ENCODE data around the gene L1TD1. TPM values are rescaled to one million over a fixed set of nuclear protein-coding genes. Genes with fewer than 3 reads are reported as not detected.
"Not testable (repeated sequence)": the region's sequence is repeated elsewhere in the genome, so short reads cannot be mapped to it uniquely, and the experiment has no call there.

The L1TD1 gene, protein sequence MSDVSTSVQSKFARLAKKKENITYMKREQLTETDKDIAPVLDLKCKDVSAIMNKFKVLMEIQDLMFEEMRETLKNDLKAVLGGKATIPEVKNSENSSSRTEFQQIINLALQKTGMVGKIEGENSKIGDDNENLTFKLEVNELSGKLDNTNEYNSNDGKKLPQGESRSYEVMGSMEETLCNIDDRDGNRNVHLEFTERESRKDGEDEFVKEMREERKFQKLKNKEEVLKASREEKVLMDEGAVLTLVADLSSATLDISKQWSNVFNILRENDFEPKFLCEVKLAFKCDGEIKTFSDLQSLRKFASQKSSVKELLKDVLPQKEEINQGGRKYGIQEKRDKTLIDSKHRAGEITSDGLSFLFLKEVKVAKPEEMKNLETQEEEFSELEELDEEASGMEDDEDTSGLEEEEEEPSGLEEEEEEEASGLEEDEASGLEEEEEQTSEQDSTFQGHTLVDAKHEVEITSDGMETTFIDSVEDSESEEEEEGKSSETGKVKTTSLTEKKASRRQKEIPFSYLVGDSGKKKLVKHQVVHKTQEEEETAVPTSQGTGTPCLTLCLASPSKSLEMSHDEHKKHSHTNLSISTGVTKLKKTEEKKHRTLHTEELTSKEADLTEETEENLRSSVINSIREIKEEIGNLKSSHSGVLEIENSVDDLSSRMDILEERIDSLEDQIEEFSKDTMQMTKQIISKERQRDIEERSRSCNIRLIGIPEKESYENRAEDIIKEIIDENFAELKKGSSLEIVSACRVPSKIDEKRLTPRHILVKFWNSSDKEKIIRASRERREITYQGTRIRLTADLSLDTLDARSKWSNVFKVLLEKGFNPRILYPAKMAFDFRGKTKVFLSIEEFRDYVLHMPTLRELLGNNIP
- total RNA-seq: 1 to 10 TPM in 4 of 8 experiments, under 1 TPM in 3, not detected in 1; 0.05 to 6.9 (median 2.4) TPM

DNA sequence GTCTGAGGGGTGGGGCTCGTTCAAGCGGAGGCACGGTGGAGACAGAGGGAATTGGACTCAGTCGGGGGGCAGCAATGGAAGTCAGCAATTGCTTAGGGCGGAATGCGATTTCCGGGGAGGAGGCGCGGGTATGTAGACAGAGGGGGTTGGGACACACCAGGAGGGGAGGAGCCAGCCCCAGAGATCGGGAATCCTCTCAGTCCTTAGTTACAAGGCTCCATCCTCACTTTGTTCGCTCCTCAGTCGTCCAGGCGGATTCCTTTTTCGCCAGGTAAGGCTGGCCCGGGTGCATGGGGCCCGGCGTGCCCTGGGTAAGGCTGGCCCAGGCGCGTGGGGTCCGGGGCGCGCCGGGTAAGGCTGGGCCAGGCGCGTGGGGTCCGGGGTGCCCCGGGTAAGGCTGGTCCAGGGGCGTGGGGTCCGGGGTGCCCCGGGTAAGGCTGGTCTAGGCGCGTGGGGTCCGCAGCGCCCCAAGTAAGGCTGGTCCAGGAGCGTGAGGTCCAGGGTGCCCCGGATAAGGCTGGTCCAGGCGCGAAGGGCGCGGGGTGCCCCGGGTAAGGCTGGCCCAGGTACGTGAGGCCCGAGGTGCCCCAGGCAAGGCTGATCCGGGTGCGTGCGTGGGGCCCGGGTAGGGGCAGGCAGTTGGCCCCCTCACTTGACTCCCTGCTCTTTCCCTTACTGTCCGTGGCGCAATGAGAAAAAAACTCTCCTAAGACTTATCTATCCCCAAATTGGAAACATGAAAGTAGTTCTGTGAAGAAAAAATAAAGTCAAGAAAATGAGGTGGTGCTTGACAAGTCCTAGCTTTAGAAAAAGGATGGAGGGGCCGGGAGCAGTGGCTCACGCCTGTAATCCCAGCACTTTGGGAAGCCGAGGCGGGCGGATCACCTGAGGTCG lies at the start of gene L1TD1:
TSS of gene L1TD1 (plus strand) at position 199 of the 894 bp plus-strand sequence. CDS start 11,780 bp downstream, outside the sequence.
- Histone ChIP-seq H3K4me3 (no peak within 1 kb of the TSS), H3K27ac (no peak within 1 kb of the TSS), H3K4me1 (replicated peaks in 1 of 2) (peaks cover 0 to 8% of the 10 kb centered on the region in 2 donors)
- in situ Hi-C loops (cut with MboI; ENCODE audit: low pct_unique_long_range_greater_than_20kb in 2 of 9, low sequenced_read_pairs in 9 of 9, unreplicated experiment in 9 of 9): no loop called here
- ATAC-seq (replicated peaks in 6 of 8): peak in 3 of 8 experiments; percentile 65 to 95 (median 85)
- 0 to 32% (median 12%) methylated on average over 2 to 34 of the region's 55 CpGs; no CpG with 5 or more reads in 3 of the 10 experiments for WGBS, 10 experiments

DNA sequence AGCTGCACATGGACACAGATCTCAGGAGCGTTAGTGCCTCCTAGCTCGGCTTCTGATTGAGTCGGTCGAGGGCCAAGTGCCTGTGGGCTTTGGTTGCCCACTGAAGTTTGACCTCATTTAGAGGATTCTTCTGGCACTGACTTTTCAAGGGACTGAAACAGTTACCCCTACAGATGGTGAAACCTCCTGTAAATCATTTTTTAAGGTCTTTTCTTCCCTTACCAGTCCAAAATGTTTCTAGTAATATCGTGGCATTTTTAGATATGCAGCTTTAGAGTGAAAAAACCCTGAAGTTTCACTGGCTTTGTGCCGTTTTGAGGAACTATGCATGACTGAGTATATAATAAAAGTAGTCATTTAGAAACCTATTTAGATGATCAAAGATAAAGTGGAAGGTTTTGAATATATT lies 34.7 kb upstream of the L1TD1 start:
- ATAC-seq (replicated peaks in 6 of 8): no peak
- 62 to 96% (median 79%) methylated on average over 4 to 6 of the region's 6 CpGs; no CpG with 5 or more reads in 2 of the 10 experiments for whole genome bisulfite sequencing, 10 experiments
- in situ Hi-C loops (cut with MboI; ENCODE audit: low pct_unique_long_range_greater_than_20kb in 2 of 9, low sequenced_read_pairs in 9 of 9, unreplicated experiment in 9 of 9): loop anchor here in 2 of 9 experiments (25.0 kb wide), 2 partner anchors 252 to 577 kb away; no protein-coding TSS in a partner anchor
- Histone ChIP-seq H3K4me3 (no peak overlapping the region), H3K27ac (no peak overlapping the region), H3K4me1 (replicated peaks in 1 of 2) (no peaks in the 10 kb centered on the region)

DNA sequence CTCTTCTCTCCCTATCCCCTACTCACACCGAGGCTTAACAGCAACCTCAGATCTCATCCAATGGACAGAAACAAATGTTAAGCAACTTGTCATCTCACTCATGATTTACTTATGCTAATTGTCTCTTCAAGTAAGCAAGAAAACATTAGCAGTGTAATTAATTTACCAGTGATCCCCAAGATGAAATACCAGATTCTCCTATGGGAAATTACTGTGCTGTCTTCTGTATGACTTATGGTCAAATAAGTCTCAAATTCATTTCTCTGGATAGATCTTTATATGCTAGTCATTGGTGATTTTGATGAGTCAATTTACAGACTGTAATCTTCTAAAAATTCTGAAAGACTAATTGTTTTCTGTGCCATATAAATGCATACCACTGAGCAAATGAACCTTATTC lies 32.9 kb upstream of the L1TD1 start:
- in situ Hi-C loops (cut with MboI; ENCODE audit: low pct_unique_long_range_greater_than_20kb in 2 of 9, low sequenced_read_pairs in 9 of 9, unreplicated experiment in 9 of 9): loop anchor here in 2 of 9 experiments (25.0 kb wide), 2 partner anchors 251 to 576 kb away; no protein-coding TSS in a partner anchor
- 50 to 100% (median 80%) methylated on average over 1 of the region's 1 CpG; no CpG with 5 or more reads in 2 of the 10 experiments for WGBS, 10 experiments

DNA sequence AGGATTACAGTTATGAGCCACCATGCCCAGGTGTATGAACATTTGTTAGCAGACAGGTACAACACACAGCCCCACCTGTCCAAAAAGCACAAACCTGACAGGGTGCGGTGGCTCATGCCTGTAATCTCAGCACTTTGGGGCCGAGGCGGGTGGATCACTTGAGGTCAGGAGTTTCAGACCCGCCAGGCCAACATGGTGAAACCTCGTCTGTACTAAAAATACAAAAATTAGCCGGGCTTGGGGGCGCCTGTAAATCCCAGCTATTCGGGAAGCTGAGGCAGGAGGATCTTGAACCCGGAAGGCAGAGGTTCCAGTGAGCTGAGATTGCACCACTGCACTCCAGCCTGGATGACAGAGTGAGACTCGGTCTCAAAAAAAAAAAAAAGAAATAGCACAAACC lies 24.3 kb upstream of the L1TD1 start:
- WGBS, 10 experiments: 66 to 100% (median 94%) methylated on average over 1 to 10 of the region's 10 CpGs; no CpG with 5 or more reads in 3 of the 10 experiments
- in situ Hi-C loops (cut with MboI; ENCODE audit: low pct_unique_long_range_greater_than_20kb in 2 of 9, low sequenced_read_pairs in 9 of 9, unreplicated experiment in 9 of 9): loop anchor here in 6 of 9 experiments (5.0 to 25.0 kb wide), 4 partner anchors 234 to 567 kb away; no protein-coding TSS in a partner anchor
- ATAC-seq (replicated peaks in 6 of 8): not testable (repeated sequence)

More for the DNA sequence above, 32.9 kb upstream of the L1TD1 start:
- no peak overlapping the region for H3K27ac ChIP-seq
- no peak for ATAC-seq (replicated peaks in 6 of 8)
- no peak overlapping the region for H3K4me3 ChIP-seq
- no peaks in the 10 kb centered on the region for H3K4me1 ChIP-seq (replicated peaks in 1 of 2)

DNA sequence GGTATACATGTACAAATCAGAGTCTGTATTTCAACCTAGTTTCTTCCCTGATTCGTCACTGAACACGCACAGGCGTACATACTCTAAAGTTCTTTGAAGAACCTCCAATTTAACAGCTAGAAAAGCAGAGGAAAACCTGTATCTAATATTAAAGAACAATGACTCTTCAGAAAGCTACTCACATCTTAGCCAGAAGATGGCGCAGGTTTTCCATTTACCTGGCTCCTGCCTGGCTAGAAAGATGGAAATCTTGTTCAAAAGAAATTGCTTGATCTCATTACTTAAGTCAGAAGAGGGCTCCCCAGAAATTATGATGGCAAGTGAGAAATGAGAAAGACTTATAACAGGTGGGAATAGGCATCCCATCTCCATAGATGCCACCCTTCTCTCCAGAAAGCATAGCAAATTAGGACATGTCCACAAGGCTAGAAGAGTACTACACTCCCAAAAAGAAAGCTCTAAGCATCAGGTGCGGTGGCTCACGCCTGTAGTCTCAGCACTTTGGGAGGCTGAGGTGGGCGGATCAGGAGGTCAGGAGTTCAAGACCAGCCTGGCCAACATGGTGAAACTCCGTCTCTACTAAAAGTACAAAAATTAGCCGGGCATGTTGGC lies 19.0 kb upstream of the L1TD1 start:
- in situ Hi-C loops (cut with MboI; ENCODE audit: low pct_unique_long_range_greater_than_20kb in 2 of 9, low sequenced_read_pairs in 9 of 9, unreplicated experiment in 9 of 9): loop anchor here in 7 of 9 experiments (5.0 to 10.0 kb wide), 3 partner anchors 227 to 232 kb away; no protein-coding TSS in a partner anchor
- H3K4me3 ChIP-seq: no peak overlapping the region
- peak; percentile 38 to 64 (median 50) for ATAC-seq (replicated peaks in 6 of 8)
- no peak overlapping the region for H3K27ac ChIP-seq
- WGBS, 10 experiments: 0 to 52% (median 18%) methylated on average over 1 to 9 of the region's 9 CpGs
- peaks cover 3 to 8% of the 10 kb centered on the region in 2 donors for H3K4me1 ChIP-seq (replicated peaks in 1 of 2)

More for the DNA sequence above, 24.3 kb upstream of the L1TD1 start:
- H3K27ac ChIP-seq; H3K4me3 ChIP-seq; H3K4me1 ChIP-seq (replicated peaks in 1 of 2): not testable (repeated sequence)

DNA sequence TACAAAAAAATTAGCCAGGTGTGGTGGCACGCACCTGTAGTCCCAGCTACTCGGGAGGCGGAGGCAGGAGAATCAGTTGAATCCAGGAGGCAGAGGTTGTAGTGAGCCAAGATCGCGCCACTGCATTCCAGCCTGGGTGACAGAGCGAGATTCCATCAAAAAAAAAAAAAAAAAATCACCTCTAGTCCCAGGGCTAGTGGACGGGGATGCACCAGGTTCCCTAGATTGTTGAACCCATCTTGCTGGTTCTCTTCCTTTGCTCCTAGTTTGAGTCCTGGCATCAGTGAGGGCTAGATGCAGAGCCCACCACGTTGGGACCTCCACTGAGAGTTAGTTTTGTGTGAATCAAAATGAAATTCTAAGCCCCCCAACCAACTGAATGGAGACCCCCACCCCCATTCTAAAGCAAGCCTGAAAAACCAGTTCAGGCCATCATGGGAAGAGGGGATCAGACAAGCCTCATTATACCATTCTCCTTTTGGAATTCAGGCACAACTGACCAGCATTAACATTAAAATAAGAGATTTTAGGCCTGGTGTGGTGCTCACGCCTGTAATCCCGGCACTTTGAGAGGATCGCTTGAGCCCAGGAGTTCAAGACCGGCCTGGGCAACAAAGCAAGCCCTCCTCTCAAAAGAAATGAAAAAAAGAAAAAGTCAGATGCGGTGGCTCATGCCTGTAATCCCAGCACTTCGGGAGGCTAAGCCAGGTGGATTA lies 17.9 kb upstream of the L1TD1 start:
- Histone ChIP-seq H3K27ac (no peak overlapping the region), H3K4me1 (replicated peaks in 1 of 2) (peaks cover 8 to 13% of the 10 kb centered on the region in 2 donors), H3K4me3 (no peak overlapping the region)
- WGBS, 10 experiments: 45 to 100% (median 90%) methylated on average over 1 to 13 of the region's 14 CpGs
- ATAC-seq (replicated peaks in 6 of 8): no peak
- in situ Hi-C loops (cut with MboI; ENCODE audit: low pct_unique_long_range_greater_than_20kb in 2 of 9, low sequenced_read_pairs in 9 of 9, unreplicated experiment in 9 of 9): loop anchor here in 7 of 9 experiments (5.0 to 10.0 kb wide), 3 partner anchors 226 to 231 kb away; no protein-coding TSS in a partner anchor

DNA sequence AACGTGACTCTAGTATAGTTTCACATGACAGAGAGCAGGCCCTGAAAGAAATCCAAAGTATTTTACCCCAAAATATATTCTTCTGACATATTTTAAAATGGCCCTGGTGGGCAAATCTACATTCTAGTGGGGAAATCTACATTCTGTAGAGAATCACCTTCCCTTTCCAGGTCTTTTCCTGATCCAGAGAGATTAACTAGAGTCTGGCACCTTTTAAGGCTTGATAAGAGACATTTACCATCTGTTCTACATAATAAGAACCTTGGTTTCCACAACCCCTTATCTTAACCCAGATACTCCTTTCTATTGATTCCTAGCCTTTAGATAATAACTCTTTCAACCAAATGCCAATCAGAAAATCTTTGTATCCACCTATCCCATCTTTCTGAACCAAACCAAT lies 17.0 kb upstream of the L1TD1 start:
- Histone ChIP-seq H3K27ac (no peak overlapping the region), H3K4me1 (replicated peaks in 1 of 2) (peaks cover 16 to 21% of the 10 kb centered on the region in 2 donors), H3K4me3 (no peak overlapping the region)
- 33 to 86% (median 80%) methylated on average over 1 of the region's 1 CpG; no CpG with 5 or more reads in 5 of the 10 experiments for WGBS, 10 experiments
- in situ Hi-C loops (cut with MboI; ENCODE audit: low pct_unique_long_range_greater_than_20kb in 2 of 9, low sequenced_read_pairs in 9 of 9, unreplicated experiment in 9 of 9): loop anchor here in 7 of 9 experiments (5.0 to 10.0 kb wide), 3 partner anchors 225 to 230 kb away; no protein-coding TSS in a partner anchor
- ATAC-seq (replicated peaks in 6 of 8): no peak

DNA sequence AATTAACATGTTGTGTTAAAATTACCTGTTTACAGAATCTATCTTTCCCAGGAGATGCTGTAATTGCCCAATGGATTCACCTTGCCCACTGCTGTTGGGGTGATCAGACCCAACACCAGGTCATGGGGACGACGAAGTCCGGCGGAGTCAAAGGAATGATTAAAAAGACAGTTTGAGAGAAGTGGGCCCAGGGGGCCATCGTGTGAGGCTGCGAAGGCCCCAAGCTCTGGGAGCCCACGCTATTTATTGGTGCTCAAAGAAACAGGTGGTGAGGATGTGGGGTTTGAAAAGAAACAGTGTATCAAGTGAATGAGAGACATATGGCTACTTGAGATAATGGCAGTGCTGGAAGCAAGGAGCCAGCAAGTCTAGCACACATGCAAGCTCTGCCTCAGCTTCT lies 16.3 kb upstream of the L1TD1 start:
- in situ Hi-C loops (cut with MboI; ENCODE audit: low pct_unique_long_range_greater_than_20kb in 2 of 9, low sequenced_read_pairs in 9 of 9, unreplicated experiment in 9 of 9): loop anchor here in 7 of 9 experiments (5.0 to 10.0 kb wide), 3 partner anchors 224 to 229 kb away; no protein-coding TSS in a partner anchor
- Histone ChIP-seq H3K4me3 (no peak overlapping the region), H3K27ac (no peak overlapping the region), H3K4me1 (replicated peaks in 1 of 2) (peaks cover 21 to 26% of the 10 kb centered on the region in 2 donors)
- WGBS, 10 experiments: 60 to 100% (median 88%) methylated on average over 1 to 7 of the region's 7 CpGs; no CpG with 5 or more reads in 1 of the 10 experiments
- ATAC-seq (replicated peaks in 6 of 8): no peak

DNA sequence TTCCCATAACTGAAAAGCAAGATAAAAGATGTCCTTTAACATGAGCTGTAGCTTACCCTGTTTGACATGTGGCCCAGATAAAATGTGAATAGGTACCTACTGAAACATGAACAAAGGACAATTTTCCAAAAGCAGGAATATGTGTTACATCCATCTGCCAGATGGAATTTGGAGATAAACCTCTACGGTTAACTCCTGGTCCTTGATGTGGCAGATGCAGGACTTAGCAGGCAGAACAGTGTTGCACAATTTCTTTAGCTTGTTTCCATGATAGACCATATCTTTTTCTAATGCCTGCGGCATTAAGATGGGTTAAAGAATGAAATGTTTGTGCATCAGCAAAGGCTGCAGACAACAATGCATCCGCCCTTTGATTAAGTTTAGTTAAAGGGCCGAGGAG lies 14.6 kb upstream of the L1TD1 start:
- ATAC-seq (replicated peaks in 6 of 8); H3K27ac ChIP-seq; H3K4me3 ChIP-seq; in situ Hi-C loops (cut with MboI; ENCODE audit: low pct_unique_long_range_greater_than_20kb in 2 of 9, low sequenced_read_pairs in 9 of 9, unreplicated experiment in 9 of 9): not testable (repeated sequence)
- peaks cover 27 to 29% of the 10 kb centered on the region in 2 donors for H3K4me1 ChIP-seq (replicated peaks in 1 of 2)
- WGBS, 10 experiments: 20 to 100% (median 83%) methylated on average over 1 to 4 of the region's 4 CpGs; no CpG with 5 or more reads in 2 of the 10 experiments

DNA sequence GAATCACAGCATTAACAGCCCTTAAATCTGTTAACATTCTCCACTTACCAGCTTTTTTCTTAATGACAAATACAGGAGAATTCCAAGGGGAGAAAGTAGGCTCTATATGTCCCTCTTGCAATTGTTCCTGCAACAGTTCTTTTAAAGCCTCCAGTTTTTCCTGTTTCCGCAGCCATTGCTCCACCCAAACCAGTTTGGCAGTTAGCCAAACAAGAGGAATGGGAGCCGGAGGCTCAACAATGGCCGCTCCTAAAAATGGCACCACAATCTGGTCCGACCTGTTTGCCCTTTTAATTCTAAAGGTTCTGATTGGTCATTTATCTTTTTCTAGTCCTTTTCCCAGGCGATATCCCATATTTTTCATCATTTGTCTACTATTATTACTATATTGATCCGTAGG lies 14.0 kb upstream of the L1TD1 start:
- no peak for ATAC-seq (replicated peaks in 6 of 8)
- no peak overlapping the region for H3K27ac ChIP-seq
- no peak overlapping the region for H3K4me3 ChIP-seq
- in situ Hi-C loops (cut with MboI; ENCODE audit: low pct_unique_long_range_greater_than_20kb in 2 of 9, low sequenced_read_pairs in 9 of 9, unreplicated experiment in 9 of 9): no loop called here
- peaks cover 27 to 29% of the 10 kb centered on the region in 2 donors for H3K4me1 ChIP-seq (replicated peaks in 1 of 2)
- 33 to 100% (median 74%) methylated on average over 2 to 6 of the region's 6 CpGs; no CpG with 5 or more reads in 1 of the 10 experiments for WGBS, 10 experiments

DNA sequence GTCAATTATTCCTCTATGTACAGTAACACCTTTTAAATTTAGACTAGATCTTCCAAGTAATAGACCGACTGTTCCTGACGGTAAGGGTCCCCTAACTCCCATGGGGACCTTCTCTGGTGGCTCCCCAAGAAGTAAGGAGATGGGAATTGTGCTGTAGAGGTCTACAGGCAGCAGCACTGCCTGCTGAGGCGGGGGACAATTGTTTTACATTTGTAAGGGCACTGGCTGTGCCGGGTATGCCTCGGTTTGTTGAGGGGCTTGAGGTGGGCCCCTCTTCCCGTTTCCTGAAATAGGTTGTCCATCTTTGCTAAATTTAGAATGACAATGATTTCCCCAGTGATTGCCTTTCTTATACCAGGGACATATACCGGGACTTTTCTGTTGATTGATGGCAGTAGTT lies 13.1 kb upstream of the L1TD1 start:
- peaks cover 27 to 29% of the 10 kb centered on the region in 2 donors for H3K4me1 ChIP-seq (replicated peaks in 1 of 2)

More for the DNA sequence above, 13.1 kb upstream of the L1TD1 start:
- H3K4me3 ChIP-seq: no peak overlapping the region
- H3K27ac ChIP-seq: no peak overlapping the region
- WGBS, 10 experiments: 19 to 100% (median 33%) methylated on average over 1 to 7 of the region's 7 CpGs; no CpG with 5 or more reads in 1 of the 10 experiments
- no peak for ATAC-seq (replicated peaks in 6 of 8)
- in situ Hi-C loops (cut with MboI; ENCODE audit: low pct_unique_long_range_greater_than_20kb in 2 of 9, low sequenced_read_pairs in 9 of 9, unreplicated experiment in 9 of 9): no loop called here
